ENCODE measurements around the gene CACNG6.

Gene CACNG6

GRCh38 chr19:53971673-53972072, 19.8 kb upstream of the CACNG6 start:
- DNase-seq = no peak

DNA sequence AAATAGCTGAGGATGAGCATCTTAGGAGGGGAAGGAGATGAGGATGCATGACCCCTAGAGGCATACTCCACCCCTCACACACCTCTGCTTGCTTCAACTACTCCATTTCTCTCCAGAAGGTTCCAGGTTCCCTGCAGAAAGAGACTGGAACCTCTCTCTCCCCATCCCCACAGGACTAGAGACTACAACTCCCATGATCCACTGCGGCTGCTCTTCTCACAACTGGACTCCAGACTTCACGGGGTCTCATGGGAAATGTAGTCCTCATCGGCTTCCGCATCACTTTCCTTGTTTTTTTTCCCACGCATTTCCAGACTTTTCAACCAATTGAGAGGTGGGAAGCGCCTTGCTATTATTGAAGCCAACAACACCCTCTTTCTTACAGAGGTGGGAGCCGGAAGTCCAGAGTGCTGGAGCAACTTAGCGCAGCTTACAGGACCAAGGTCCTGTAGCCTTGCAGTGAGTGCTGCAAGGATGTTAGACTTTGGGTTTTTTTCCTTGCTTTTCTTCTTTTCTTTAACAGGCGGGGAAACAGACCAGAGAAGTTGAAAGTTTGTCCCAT, 13.9 kb upstream of the CACNG6 start:
- peak; percentile 81 for DNase-seq

- peak; percentile 84 for DNase-seq
These were observed 13.3 kb upstream of the CACNG6 start for GRCh38 chr19:53977991-53978731.

- no peak for DNase-seq
These were observed 12.2 kb upstream of the CACNG6 start for GRCh38 chr19:53978975-53979801.

- no peak for DNase-seq
These were observed 10.7 kb upstream of the CACNG6 start for GRCh38 chr19:53980539-53981375.

DNA sequence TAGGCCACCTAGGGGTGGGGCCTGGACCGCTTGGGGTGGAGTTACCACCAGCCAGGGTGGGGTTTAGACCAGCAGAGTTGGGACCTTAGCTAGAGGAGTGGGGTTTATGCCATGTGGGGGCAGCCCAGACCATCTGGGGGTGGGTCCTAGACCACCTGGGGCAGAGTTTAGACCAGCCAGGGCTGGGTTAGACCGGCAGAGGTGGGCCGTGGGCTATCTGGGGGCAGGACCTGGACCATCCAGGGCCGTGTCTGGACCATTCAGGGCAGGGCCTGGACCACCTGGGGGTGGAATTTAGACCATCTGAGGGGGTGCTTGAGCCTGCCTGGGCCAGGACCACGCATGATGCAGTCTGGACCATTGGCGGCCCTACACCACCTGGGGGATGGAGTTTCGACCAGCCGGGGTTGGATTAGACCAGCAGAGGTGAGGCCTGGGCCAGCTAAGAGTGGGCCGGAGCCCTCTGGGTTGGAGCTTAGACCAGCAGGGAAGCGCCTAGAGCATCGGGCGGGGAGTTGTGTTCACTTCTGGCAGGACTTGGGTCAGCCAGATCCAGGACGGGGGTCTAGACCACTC, 10.0 kb upstream of the CACNG6 start:
- DNase-seq = no peak

DNA sequence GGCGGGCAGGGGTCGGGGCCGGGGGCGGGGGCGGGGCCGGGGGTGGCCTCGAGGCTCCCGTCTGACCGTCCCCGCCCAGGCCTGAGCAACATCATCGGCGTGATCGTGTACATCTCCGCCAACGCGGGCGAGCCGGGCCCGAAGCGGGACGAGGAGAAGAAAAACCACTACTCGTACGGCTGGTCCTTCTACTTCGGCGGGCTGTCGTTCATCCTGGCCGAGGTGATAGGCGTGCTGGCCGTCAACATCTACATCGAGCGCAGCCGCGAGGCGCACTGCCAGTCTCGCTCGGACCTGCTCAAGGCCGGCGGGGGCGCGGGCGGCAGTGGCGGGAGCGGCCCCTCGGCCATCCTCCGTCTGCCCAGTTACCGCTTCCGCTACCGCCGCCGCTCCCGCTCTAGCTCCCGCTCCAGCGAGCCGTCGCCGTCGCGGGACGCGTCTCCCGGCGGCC, 9.4 kb upstream of the CACNG6 start:
- no peak for DNase-seq

DNA sequence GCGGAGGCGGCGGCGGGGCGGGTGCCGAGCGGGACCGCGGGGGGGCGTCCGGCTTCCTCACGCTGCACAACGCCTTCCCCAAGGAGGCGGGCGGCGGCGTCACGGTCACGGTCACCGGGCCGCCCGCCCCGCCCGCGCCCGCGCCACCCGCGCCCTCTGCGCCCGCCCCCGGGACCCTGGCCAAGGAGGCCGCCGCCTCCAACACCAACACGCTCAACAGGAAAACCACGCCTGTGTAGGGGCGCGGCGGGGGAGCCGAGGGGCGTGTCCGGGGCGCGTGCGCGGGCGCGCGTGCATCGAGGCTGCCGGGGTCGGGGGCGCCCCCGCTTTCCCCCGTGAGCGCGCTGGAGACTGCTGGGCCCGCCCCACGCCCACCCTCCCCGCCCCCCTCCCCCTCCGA, 8.8 kb upstream of the CACNG6 start:
- no peak for DNase-seq

DNA sequence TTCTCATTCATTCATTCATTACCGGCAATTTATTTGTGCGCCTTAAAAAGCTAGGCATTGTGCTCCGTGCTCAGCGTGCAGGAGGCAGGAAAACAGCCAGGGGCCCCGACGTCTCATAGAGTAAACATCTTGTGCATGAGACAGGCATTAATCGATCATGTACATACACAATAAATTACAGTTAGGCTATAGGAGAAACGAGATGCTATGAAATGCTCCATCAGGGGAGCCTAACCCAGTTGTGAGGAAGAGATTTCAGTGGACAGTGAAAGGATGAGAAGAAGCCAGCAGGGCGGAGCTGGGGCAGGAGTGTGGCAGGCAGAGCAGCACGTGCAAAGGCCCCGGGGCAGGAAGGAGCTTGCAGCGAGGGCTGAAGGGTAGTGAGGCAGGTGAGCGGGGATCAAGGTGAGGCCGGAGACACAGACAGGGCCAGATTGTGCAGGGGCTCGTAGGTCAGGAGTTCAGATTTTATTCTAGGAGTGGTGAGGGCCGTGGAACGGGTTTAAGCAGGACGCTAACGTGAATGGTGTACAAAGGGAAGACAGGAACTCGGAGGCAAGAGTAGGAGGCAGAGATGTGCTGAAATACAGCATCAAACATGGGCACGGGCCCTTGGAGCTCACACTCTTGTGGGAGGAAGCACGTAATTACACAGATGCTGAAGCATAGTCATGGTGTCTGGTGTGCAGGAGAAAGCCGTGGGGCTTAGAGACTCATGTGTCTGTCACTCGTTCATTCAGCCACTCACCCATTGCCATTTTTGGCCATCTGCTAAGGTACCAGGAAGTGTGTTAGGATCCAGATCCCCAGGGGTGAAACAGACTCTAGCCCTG, 7.8 kb upstream of the CACNG6 start:
- DNase-seq = no peak

GRCh38 chr19:53985863-53986262, 5.6 kb upstream of the CACNG6 start:
- DNase-seq = no peak

GRCh38 chr19:53988981-53989380, 2.5 kb upstream of the CACNG6 start:
- no peak for DNase-seq

- DNase-seq = no peak
These were observed 1.6 kb upstream of the CACNG6 start for GRCh38 chr19:53989600-53990533.

GRCh38 chr19:53992211-53992610, 774 bp downstream of the CACNG6 start:
- no peak for DNase-seq

DNA sequence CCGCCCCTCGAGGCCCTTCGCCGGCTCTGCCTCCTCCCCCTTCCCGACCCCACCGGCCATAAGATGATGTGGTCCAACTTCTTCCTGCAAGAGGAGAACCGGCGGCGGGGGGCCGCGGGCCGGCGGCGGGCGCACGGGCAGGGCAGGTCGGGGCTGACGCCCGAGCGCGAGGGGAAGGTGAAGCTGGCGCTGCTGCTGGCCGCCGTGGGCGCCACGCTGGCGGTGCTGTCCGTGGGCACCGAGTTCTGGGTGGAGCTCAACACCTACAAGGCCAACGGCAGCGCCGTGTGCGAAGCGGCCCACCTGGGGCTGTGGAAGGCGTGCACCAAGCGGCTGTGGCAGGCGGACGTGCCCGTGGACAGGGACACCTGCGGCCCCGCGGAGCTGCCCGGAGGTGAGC, 1.4 kb downstream of the CACNG6 start:
- no peak for DNase-seq

DNA sequence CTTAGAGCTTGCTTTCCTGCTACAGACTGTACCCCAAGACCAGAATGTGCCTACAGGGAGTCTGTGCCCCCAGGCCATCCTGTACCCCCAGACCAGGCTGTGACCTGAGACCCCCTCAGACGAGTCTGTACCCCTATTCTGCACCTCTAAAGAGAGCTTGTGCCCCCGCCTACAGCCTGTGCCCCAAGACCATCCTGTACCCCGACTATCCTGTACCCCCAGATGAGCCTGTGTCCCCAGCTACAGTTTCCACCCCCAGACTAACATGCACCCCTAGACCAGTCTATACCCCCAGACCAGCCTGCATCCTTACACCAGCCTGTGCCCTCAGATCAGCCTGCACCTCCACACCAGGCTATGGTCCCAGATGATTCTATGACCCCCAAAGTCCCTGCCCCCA, 2.0 kb downstream of the CACNG6 start:
- no peak for DNase-seq

DNA sequence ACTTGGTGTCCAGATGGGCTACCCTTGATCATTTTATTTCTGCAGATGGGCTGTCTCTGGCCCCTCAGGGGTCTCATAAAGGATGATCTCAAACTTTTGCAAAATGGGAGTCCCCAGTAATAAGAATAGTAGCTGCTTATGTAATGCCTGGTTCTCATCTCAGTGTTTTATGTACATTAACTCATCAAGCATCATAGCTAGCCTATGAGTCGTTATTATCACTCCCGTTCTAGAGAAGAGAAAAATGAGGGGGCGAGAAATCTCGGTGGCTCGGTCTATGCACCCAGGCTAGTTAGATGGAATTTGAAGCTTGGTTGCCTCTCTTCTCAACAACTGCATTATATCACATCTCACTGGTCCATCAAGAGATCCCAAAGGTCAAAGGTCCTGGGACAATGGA, 3.4 kb downstream of the CACNG6 start:
- DNase-seq = no peak

- DNase-seq = no peak
These were observed 6.8 kb downstream of the CACNG6 start for GRCh38 chr19:53998223-53998622.

DNA sequence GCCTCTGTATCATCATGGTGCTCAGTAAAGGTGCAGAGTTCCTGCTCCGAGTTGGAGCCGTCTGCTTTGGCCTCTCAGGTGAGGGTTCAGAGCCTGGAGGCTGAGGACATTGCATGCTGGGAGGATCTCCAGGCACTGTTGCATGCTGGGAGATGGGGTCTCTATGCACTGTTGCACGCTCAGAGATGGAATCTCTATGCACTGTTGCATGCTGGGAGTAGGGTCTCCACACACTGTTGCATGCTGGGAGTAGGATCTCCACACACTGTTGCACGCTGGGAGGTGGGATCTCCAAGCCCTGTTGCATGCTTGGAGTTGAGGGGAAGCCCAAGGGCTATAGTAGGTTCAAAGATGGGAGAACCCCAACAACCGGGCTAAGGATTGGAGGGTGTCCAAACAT, 8.3 kb downstream of the CACNG6 start:
- no peak for DNase-seq

DNA sequence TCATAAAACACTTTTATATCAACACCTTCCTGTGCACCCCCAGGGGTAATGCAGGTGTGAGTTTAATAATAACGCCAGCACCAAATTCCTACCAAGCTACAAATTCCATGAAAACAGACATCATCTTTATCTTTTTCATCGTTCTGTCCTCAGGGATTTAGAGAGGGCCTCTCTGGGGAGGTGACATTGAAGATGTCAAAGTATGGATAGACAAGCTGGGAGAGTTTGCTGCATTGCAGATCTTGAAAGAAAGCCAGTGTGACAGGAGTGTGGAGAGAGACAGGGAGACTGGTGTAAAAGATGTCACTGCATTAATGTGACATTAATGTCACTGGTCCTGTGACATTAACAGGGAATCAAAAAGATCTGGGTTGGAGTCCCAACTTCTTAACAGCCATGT, 10.1 kb downstream of the CACNG6 start:
- DNase-seq = no peak

DNA sequence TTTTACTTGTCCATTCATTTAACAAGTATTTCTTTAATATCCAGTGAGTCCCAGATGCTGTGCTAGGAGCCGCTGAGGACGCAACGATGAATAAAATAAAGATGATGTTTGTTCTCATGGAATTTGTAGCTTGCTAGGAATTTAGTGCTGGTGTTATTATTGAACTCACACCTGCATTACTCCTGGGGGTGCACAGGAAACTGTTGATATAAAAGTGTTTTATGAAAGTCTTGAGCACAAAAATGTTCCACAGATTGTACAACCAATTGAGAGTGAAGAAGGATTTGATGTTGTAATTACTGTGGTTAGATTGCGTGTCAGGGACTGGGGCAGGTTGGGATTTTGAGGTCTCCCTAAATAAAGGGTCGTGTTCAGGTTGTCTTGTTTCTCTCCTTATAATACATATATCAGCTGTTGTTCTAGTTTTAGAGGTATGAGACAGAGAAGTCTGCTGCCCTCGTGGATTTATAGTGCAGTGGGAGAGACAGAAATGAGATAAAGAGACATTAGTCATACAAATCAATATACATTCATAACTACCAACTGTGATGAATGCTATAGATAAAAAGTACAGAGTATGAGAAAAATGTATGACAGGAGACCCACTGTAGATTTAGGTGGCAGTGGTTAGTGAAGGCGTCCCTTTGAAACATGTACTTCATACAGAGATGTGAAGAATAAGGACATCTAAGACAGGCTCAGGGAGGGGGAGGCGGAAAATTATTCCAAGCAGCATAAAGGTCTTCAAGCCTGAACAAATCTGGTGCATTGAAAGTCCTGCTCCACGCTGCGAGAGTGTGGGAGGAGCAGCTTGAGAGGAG, 11.3 kb downstream of the CACNG6 start:
- DNase-seq = no peak
